Upper lobe of left lung (tissue), 6 donors: ENCODE results near the gene COA8. TPM values are rescaled to one million over a fixed set of nuclear protein-coding genes. Genes with fewer than 3 reads are reported as not detected.

Source experiments
- ATAC-seq, 2 donors: fragments of 200-7000 bp; cut with Tn5 transposase; one replicate each; pipeline ENCODE4 v1.9.1; 2022; ENCODE audit warnings: mild to moderate bottlenecking in 2 of 2, moderate library complexity in 2 of 2; ENCODE audit not compliant: low FRiP score in 2 of 2
- DNase-seq, 2 donors: peaks; one replicate each; pipeline ENCODE4 v3.0.0-alpha.2; 2019 to 2020
- H3K27ac ChIP-seq, 4 donors: fragments of 200-600 bp; sonication (generic); one replicate each; pipeline ENCODE4 v1.5.1; 2016 to 2019
- H3K27me3 ChIP-seq, 4 donors: fragments of 200-600 bp; sonication (generic); one replicate each; pipeline ENCODE4 v1.5.1; 2017 to 2019
- H3K36me3 ChIP-seq, 4 donors: fragments of 200-600 bp; sonication (generic); one replicate each; pipeline ENCODE4 v1.5.1; 2016 to 2019
- H3K4me1 ChIP-seq, 4 donors: fragments of 200-600 bp; sonication (generic); one replicate each; pipeline ENCODE4 v1.5.1; 2018 to 2019
- H3K4me3 ChIP-seq, 4 donors: fragments of 200-600 bp; sonication (generic); one replicate each; pipeline ENCODE4 v1.5.1; 2017 to 2019; ENCODE audit warnings: mild to moderate bottlenecking in 2 of 4, moderate library complexity in 1 of 4
- H3K9me3 ChIP-seq, 4 donors: fragments of 200-600 bp; sonication (generic); one replicate each; pipeline ENCODE4 v1.5.1; 2018 to 2019
- CTCF ChIP-seq, 6 experiments: fragments of 450-650 bp in 4 of 6; fragments of 200-600 bp in 2 of 6; sonication (generic) in 2 of 6; IDR thresholded peaks; one replicate each; pipeline ENCODE4 v1.5.1; 2016 to 2019; ENCODE audit warnings: antibody characterized with exemption in 6 of 6
- EP300 ChIP-seq, 4 donors: sonication (generic); formaldehyde crosslinking; IDR thresholded peaks; one replicate each; pipeline ENCODE4 v1.5.1; 2017; ENCODE audit warnings: antibody characterized with exemption in 4 of 4, control low read depth in 2 of 4
- POLR2A ChIP-seq, 4 donors: fragments of 450-650 bp; IDR thresholded peaks; one replicate each; pipeline ENCODE4 v1.5.1; 2016 to 2017; ENCODE audit warnings: antibody characterized with exemption in 4 of 4, mild to moderate bottlenecking in 2 of 4
- POLR2AphosphoS5 ChIP-seq, 2 donors: sonication (generic); formaldehyde crosslinking; IDR thresholded peaks; one replicate each; pipeline ENCODE4 v1.5.1; 2017; ENCODE audit warnings: antibody characterized with exemption in 2 of 2
- WGBS, 2 donors: methylation state at CpG; one replicate each; pipeline ENCODE4 v1.1.5; 2017 to 2018; 5-methylcytosine and 5-hydroxymethylcytosine counted together
- total RNA-seq, 6 donors: library from RNA; depleted of rRNA in 4 of 6; stranded (reverse); fragments of >200 nt in 4 of 6; gene quantifications; one replicate each; pipeline versions ENCODE4 v1.1.0 to v1.2.1, GENCODE V29; 2016 to 2021
- donor health status: DM: no; HTN: no; CAD: no; lungs with moderate emphysema.
- donor health status: DM: no; HTN: yes; CAD: no; lungs with severe emphysema.

COA8 gene
- total RNA-seq, 6 donors from 2014 or later: 12.6 to 38.3 (median 28.6) TPM

GRCh38 chr14:103574104-103574503 is 11.3 kb downstream of the COA8 start:
- TF ChIP-seq EP300 (IDR thresholded peaks at IDR 0.05) (no peak), CTCF (IDR thresholded peaks at IDR 0.05) (no peak), POLR2AphosphoS5 (IDR thresholded peaks at IDR 0.05) (no peak), POLR2A (IDR thresholded peaks at IDR 0.05) (no peak)
- Histone ChIP-seq H3K4me1 (peaks cover 33 to 60% (median 40%) of the 10 kb centered on the region in 4 donors), H3K27me3 (no peaks in the 10 kb centered on the region), H3K27ac (peak overlapping the region in 3 of 4 donors; percentile 15 to 83 (median 79)), H3K9me3 (no peaks in the 10 kb centered on the region), H3K36me3 (peaks cover 3 to 46% (median 6%) of the 10 kb centered on the region in 4 donors), H3K4me3 (no peak overlapping the region)
- DNase-seq (no peak), ATAC-seq (no peak)
- WGBS, 2 donors: 67 to 71% methylated on average over 6 of the region's 6 CpGs

- ATAC-seq: no peak
- H3K9me3 ChIP-seq: no peaks in the 10 kb centered on the region
- WGBS, 2 donors: 88 to 95% methylated on average over 17 to 18 of the region's 18 CpGs
- H3K4me1 ChIP-seq: peaks cover 33 to 57% (median 40%) of the 10 kb centered on the region in 4 donors
- DNase-seq: no peak
- H3K36me3 ChIP-seq: peaks cover 3 to 53% (median 6%) of the 10 kb centered on the region in 4 donors
- TF ChIP-seq EP300 (IDR thresholded peaks at IDR 0.05) (no peak), CTCF (IDR thresholded peaks at IDR 0.05) (no peak), POLR2A (IDR thresholded peaks at IDR 0.05) (no peak), POLR2AphosphoS5 (IDR thresholded peaks at IDR 0.05) (no peak)
- H3K27me3 ChIP-seq: no peaks in the 10 kb centered on the region
- peak overlapping the region in 3 of 4 donors; percentile 19 to 83 (median 79) for H3K27ac ChIP-seq
- H3K4me3 ChIP-seq: no peak overlapping the region
These were observed 12.0 kb downstream of the COA8 start for GRCh38 chr14:103574707-103575285.

- DNase-seq (peak in 1 of 2 donors; percentile 96), ATAC-seq (peak; percentile 95 to 96)
- Histone ChIP-seq H3K9me3 (no peaks in the 10 kb centered on the region), H3K27ac (peak overlapping the region; percentile 69 to 83 (median 76)), H3K4me3 (peak overlapping the region in 2 of 4 donors; percentile 3 to 5), H3K4me1 (peaks cover 33 to 57% (median 40%) of the 10 kb centered on the region in 4 donors), H3K27me3 (no peaks in the 10 kb centered on the region), H3K36me3 (peaks cover 3 to 58% (median 8%) of the 10 kb centered on the region in 4 donors)
- 37 to 45% methylated on average over 9 of the region's 9 CpGs for WGBS, 2 donors
- TF ChIP-seq POLR2A (IDR thresholded peaks at IDR 0.05): peak in 1 of 4 donors; percentile 14
- peak; percentile 67 to 70 for TF ChIP-seq POLR2AphosphoS5 (IDR thresholded peaks at IDR 0.05)
- peak in 1 of 4 donors; percentile 65 for TF ChIP-seq EP300 (IDR thresholded peaks at IDR 0.05)
- TF ChIP-seq CTCF (IDR thresholded peaks at IDR 0.05): no peak
These were observed 13.7 kb downstream of the COA8 start for GRCh38 chr14:103576371-103577024.

GRCh38 chr14:103578401-103579075 is 15.8 kb downstream of the COA8 start:
- no peak for ATAC-seq
- Histone ChIP-seq H3K9me3 (no peaks in the 10 kb centered on the region), H3K4me3 (no peak overlapping the region), H3K27ac (peak overlapping the region in 2 of 4 donors; percentile 48 to 79), H3K36me3 (peaks cover 7 to 56% (median 12%) of the 10 kb centered on the region in 4 donors), H3K4me1 (peaks cover 27 to 41% (median 35%) of the 10 kb centered on the region in 4 donors), H3K27me3 (no peaks in the 10 kb centered on the region)
- WGBS, 2 donors: 78 to 83% methylated on average over 10 to 12 of the region's 12 CpGs
- TF ChIP-seq POLR2AphosphoS5 (IDR thresholded peaks at IDR 0.05) (no peak), CTCF (IDR thresholded peaks at IDR 0.05) (no peak), EP300 (IDR thresholded peaks at IDR 0.05) (no peak), POLR2A (IDR thresholded peaks at IDR 0.05) (no peak)
- DNase-seq: no peak
